SHP77 (cell line): Measurements from ENCODE around the gene PRKRIP1.
"Not testable (repeated sequence)": the region's sequence is repeated elsewhere in the genome, so short reads cannot be mapped to it uniquely, and the experiment has no call there.

ENCODE experiments used
- DNase-seq, 2 experiments: peaks; one replicate each; lab custom pipeline; 2025; lab: John Stamatoyannopoulos, UW

The PRKRIP1 gene

DNA sequence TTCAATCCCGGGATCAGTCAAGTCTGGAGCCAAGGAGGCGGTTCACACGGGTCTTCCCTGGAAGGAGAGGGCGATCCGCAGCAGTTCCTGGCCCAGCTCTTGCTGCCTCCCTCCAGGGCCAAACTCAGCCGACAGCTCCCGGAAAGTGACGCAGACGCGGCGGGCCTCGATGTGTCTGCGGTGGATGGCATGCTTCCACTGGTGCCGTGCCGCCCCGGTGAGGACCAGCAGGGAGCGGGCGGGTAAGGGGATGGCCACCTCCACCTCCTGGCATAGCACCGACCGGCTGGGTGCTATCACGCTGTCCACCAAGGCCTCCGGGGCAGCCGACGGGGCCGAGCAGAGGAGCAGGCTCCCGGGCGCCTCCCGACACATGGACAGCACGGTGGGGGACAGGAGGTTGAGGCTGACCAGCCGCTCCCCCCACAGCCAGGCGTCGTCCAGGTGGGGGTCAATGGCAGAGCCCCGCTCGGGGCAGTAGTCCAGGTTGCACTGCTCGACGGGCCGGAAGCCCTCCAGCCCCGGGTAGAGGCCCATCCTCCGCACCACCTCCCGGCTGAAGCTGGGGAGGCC lies 61.3 kb downstream of the PRKRIP1 start:
- no peak for DNase-seq

DNA sequence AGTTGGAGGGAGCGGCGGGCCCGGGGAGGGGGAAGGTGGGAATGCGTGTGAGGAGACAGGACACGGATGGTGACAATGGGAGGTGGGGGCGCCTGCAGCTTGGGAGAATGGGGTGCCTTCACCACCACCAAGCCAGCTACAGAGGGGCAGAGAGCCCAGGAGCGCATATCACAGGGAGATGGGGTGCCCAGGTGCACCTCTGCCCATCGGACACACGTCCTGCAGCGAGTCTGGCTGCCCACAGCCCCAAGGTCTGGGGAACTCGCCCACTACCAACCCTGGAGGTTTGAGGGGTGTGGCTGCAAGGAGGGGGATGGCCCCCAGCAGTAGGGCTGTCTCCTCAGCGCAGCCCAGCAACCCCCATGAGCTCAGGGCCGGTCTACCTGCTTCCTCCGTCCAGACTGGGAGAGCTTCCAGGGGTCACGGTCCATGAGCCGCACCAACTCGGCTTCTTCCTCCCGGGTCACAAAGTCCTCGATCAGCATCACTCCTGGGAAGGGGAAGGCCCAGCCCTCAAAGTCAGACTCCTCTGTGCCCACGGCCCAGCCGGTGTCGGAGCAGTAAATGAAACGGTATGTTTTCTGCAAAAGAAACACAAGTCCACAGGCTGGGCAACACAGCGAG lies 63.2 kb downstream of the PRKRIP1 start:
- no peak for DNase-seq

- DNase-seq, result no peak
These were observed 64.3 kb downstream of the PRKRIP1 start for GRCh38 chr7:102460467-102460866.

DNA sequence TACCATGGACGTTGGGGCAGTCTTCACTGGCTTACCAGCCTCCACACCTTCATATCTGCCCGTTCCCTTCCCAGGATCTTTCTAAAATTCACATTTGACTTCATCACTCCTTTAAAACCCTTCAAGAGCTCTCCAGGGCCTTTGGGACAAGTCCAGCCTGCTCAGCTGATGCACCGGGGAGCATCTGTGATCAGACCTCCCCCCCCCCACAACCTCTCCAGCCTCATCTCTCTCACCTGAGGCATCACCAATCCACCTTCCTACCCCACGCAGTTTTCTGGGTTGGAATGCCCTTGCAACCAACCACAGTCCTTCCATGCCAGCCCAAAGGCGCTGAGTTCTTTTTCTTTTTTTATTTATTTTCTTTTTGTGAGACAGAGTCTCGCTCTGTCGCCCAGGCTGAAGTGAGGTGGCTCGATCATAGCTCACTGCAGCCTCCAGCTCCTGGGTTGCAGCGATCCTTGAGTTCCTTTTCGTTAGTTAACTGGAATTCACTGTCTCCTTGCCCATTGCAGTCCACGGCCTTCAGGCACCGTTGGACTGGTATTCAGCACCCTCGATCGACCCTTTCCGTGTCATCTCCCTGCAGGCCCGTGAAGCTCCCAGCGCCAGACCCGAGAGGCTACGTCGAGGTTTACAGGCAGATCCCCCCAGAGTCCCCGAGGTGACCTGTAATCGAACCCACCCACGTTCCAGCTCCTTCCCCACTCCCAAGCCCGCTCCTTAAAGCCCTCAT lies 67.8 kb downstream of the PRKRIP1 start:
- no peak for DNase-seq

DNA sequence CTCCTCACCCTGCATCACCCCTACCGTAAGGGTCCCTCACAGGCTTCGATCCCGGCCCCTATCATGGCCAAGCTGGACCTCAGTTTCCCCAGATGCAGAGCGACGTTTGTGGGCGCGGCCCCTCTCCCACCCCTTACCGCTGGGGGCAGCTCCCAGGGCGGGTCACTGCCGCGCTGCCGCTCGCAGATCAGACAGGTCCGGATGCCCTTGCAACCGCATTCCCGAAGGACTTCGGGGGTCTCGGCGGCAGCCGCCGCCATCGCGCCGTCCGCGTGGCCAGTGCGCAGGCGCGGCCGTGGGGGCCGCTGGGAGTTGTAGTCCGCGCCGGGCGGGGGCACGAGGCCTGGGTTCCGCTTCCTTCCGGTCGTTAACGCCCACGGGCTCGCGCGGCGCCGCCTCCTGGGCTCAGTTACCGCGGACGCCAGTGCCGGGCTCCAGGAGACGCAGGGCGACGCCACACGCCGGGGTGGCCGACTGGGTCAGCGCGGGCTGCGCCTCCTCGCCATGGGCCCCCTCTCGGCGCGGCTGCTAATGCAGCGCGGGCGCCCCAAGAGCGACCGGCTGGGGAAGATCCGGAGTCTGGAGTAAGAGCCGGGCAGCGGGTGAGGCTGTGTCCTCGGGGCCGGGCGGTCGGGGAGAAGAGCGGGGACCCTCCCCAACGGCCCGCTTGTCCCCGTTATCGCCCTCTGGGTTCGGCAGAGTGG lies 68.6 kb downstream of the PRKRIP1 start, which contains the start of the genes ALKBH4 and LRWD1:
Gene ALKBH4 (minus strand): TSS at position 287 of the 704 bp plus-strand sequence. CDS start 27 bp downstream, at position 260.
Gene LRWD1 (plus strand): TSS at position 408 of the 704 bp plus-strand sequence. CDS start 97 bp downstream, at position 505.
- DNase-seq, result peak; percentile 73 to 85

GRCh38 chr7:102466097-102466496 lies 69.9 kb downstream of the PRKRIP1 start:
- DNase-seq, result no peak

GRCh38 chr7:102467581-102468477 lies 71.7 kb downstream of the PRKRIP1 start:
- no peak for DNase-seq

DNA sequence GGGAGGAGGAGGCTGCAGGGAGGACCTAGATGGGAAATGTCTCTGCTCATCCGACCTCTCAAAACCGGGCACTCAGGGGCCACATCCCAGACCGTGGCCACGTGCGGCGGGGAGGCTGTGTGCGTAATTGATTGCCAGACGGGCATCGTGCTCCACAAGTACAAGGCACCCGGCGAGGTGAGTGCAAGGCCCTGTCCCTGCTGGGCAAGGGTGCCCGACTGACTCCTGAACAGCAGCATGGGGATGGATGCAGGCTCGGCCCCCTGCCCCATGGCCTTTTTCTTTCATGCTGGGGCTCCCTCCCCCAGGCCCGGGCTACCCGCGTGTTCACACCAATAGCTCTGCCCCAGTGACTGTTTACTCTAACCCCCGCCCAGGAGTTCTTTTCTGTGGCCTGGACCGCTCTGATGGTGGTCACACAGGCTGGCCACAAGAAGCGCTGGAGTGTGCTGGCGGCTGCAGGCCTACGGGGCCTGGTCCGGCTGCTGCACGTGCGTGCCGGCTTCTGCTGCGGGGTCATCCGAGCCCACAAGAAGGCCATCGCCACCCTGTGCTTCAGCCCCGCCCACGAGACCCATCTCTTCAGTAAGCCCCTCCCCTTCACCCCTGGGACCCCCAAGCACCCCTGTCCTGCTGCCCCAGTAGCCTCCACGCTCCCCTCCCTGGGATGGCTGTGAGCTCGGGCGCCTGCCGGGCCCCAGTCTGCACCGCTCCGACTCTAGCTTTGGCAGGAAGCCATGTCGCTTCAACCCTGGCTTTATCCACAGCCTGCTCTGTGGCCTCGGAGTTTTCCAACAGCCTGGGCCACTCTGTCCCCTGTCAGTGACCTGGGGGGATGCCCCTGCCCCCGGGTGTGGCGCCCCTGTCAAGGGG lies 72.6 kb downstream of the PRKRIP1 start:
- DNase-seq, result no peak

DNA sequence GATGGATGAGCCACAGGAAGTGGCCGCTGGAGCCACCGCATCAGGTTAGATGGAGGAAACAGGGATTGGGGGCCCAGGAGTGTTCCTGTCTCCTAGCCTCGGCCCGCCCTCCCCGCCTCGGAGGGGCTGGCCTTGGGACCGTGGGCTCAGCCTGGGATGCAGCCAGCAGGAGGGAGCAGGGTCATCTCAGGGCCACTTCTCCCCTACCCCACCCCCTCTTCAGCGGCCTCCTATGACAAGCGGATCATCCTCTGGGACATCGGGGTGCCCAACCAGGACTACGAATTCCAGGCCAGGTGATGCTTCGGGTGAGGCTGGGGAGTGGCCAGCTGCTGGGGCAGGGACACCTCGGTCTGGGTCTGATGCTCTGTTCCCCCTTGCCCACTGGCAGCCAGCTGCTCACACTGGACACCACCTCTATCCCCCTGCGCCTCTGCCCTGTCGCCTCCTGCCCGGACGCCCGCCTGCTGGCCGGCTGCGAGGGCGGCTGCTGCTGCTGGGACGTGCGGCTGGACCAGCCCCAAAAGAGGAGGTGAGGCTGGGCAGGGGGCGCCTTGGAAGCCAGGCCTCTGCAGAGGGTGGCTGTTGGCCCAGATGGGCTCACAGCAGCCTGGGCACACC lies 73.3 kb downstream of the PRKRIP1 start:
- DNase-seq, result no peak

DNA sequence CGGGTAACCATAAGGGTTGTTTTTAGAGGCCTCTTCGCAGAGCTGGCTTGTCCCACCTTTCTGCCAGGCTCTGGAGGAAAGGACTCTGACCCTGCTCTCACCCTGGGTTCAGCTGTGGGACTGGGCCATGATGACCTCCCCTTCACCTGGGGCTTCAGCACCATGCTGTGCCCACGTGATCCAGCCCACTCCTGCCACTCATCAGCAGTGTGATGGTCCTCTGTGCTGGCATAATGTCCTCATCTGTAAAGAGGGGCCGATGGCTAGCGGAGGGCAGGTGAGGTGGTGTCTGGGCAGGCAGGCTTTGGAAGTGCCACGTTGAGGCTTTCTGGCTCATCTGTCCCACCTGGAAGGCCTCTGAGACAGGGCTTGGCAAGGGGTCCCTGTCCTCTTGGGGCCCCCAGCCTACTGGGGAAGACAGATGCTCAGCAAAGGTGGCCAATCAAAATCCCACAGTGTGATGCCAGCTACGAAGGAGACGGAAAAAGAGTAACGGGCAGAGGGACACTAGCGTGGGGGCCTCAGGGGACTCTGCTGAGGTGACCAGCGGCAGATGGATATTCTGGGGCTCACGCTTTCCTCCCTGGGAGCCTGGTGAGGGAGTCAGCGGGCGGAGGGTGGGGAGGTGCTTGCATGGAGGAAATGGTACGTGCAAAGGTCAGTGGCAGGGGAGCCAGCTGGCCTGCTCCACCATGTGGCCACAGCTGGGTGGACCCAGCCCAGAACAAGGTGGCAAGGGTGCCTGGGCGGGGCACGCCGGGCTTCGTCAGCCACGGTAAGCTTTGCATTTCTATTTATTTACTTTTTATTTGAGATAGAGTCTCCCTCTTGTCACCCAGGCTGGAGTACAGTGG lies 74.0 kb downstream of the PRKRIP1 start:
- no peak for DNase-seq

GRCh38 chr7:102471791-102472125 lies 75.6 kb downstream of the PRKRIP1 start:
- no peak for DNase-seq

- no peak for DNase-seq
These were observed 76.2 kb downstream of the PRKRIP1 start for GRCh38 chr7:102472126-102473041.

- DNase-seq, result no peak
These were observed 77.3 kb downstream of the PRKRIP1 start for GRCh38 chr7:102473271-102473991.

GRCh38 chr7:102474116-102474515 lies 78.0 kb downstream of the PRKRIP1 start:
- DNase-seq, result not testable (repeated sequence)

GRCh38 chr7:102474736-102475435 lies 78.7 kb downstream of the PRKRIP1 start:
- not testable (repeated sequence) for DNase-seq
